Naive thymus-derived CD4-positive, alpha-beta T cell (primary cell): ENCODE measurements around the gene ZNF608. TPM values are rescaled to one million over a fixed set of nuclear protein-coding genes. Genes with fewer than 3 reads are reported as not detected.

Experiments used
- ATAC-seq: fragments of 150-1000 bp; cut with Tn5 transposase; 2 replicates; pipeline ENCODE4 v1.10.0; 2021; ENCODE audit warnings: mild to moderate bottlenecking, moderate library complexity
- CTCF ChIA-PET: fragments of 350-600 bp; sonication (Branson Sonifier 250); formaldehyde crosslinking; loops from one replicate; lab custom pipeline; 2021; ENCODE audit warnings: antibody characterized with exemption; lab: Charles Lee
- POLR2A ChIA-PET: fragments of 350-600 bp; sonication (Branson Sonifier 250); formaldehyde crosslinking; loops from one replicate; lab custom pipeline; 2021; ENCODE audit warnings: antibody characterized with exemption, inconsistent platforms; lab: Charles Lee
- DNase-seq, 9 donors: peaks; one replicate each; pipeline versions ENCODE4 v3.0.0 to v3.0.0-alpha.2; 2020 to 2022; ENCODE audit warnings: mixed read lengths in 1 of 9
- H3K27ac ChIP-seq: one replicate; pipeline ENCODE4 v1.7.0; 2013; ENCODE audit warnings: mild to moderate bottlenecking, low read depth, low read length, moderate library complexity
- H3K27me3 ChIP-seq, 2 donors: one replicate each; pipeline ENCODE4 v1.7.0; 2013; ENCODE audit warnings: low read length in 2 of 2, mild to moderate bottlenecking in 2 of 2, moderate library complexity in 2 of 2; ENCODE audit not compliant: control insufficient read depth in 2 of 2, insufficient read depth in 2 of 2
- H3K36me3 ChIP-seq, 3 experiments: 1 replicate in 2 of 3; 2 replicates in 1 of 3; pipeline ENCODE4 v1.7.0; 2013; ENCODE audit warnings: low read length in 3 of 3, mild to moderate bottlenecking in 3 of 3, moderate library complexity in 1 of 3; ENCODE audit not compliant: insufficient read depth in 3 of 3, control insufficient read depth in 2 of 3
- H3K4me1 ChIP-seq, 2 donors: one replicate each; pipeline ENCODE4 v1.7.0; 2013; ENCODE audit warnings: low read length in 2 of 2, mild to moderate bottlenecking in 2 of 2, moderate library complexity in 1 of 2; ENCODE audit not compliant: control insufficient read depth in 2 of 2, insufficient read depth in 2 of 2
- H3K4me3 ChIP-seq: 2 replicates; pipeline ENCODE4 v1.7.0; 2013; ENCODE audit warnings: mild to moderate bottlenecking, low read length
- H3K9me3 ChIP-seq, 3 experiments: 1 replicate in 2 of 3; 2 replicates in 1 of 3; pipeline ENCODE4 v1.7.0; 2013; ENCODE audit warnings: low read length in 3 of 3; ENCODE audit not compliant: control insufficient read depth in 2 of 3
- H3K27ac Mint-ChIP-seq, 9 donors: one replicate each; pipeline ENCODE4 v1.8.0; 2020 to 2022; ENCODE audit warnings: mixed read lengths in 9 of 9, mild to moderate bottlenecking in 8 of 9, moderate library complexity in 5 of 9, inconsistent platforms in 2 of 9
- H3K27me3 Mint-ChIP-seq, 5 donors: one replicate each; pipeline ENCODE4 v1.8.0; 2021 to 2022; ENCODE audit warnings: mixed read lengths in 5 of 5, mild to moderate bottlenecking in 1 of 5
- H3K36me3 Mint-ChIP-seq, 5 donors: one replicate each; pipeline ENCODE4 v1.8.0; 2020 to 2022; ENCODE audit warnings: mixed read lengths in 5 of 5, mild to moderate bottlenecking in 3 of 5, inconsistent platforms in 1 of 5
- H3K4me1 Mint-ChIP-seq, 7 donors: one replicate each; pipeline ENCODE4 v1.8.0; 2020 to 2022; ENCODE audit warnings: mixed read lengths in 7 of 7, mild to moderate bottlenecking in 3 of 7, inconsistent platforms in 1 of 7
- H3K4me3 Mint-ChIP-seq, 10 donors: one replicate each; pipeline ENCODE4 v1.8.0; 2020 to 2022; ENCODE audit warnings: mild to moderate bottlenecking in 10 of 10, mixed read lengths in 10 of 10, moderate library complexity in 6 of 10, inconsistent platforms in 2 of 10
- H3K9me3 Mint-ChIP-seq, 11 donors: one replicate each; pipeline ENCODE4 v1.8.0; 2020 to 2022; ENCODE audit warnings: mixed read lengths in 11 of 11, mild to moderate bottlenecking in 4 of 11, inconsistent platforms in 1 of 11, moderate library complexity in 1 of 11
- intact Hi-C, 2 donors: fragments of 100-400 bp; cut with micrococcal nuclease; formaldehyde crosslinking; loops; one replicate each; pipeline ENCODE4 v1.15.1; 2023
- polyA plus RNA-seq, 2 donors: library from polyadenylated mRNA; unstranded; fragments of 300-500 nt; fragmentation: Illumina TruSeq; gene quantifications; one replicate each; pipeline ENCODE4 v1.2.3, GENCODE V29; 2021
- total RNA-seq, 6 experiments: library from RNA in 5 of 6; stranded (reverse) in 5 of 6; gene quantifications; 1 replicate in 5 of 6; 2 replicates in 1 of 6; pipeline ENCODE4 v1.2.3 and lab custom pipeline; 2021 to 2026

Gene ZNF608
- total and polyA plus RNA-seq, 7 experiments from 2014 or later = 0.90 to 1.5 TPM; not detected in 5

- Mint-ChIP-seq H3K9me3 (peaks cover 0 to 9% (median 0%) of the 10 kb centered on the region in 11 donors), H3K27me3 (peaks cover 0 to 22% (median 6%) of the 10 kb centered on the region in 5 donors), H3K4me3 (no peak overlapping the region), H3K27ac (no peak overlapping the region), H3K4me1 (no peaks in the 10 kb centered on the region), H3K36me3 (no peaks in the 10 kb centered on the region)
- no peak for ATAC-seq
- POLR2A ChIA-PET = no interaction called here
- H3K27me3 ChIP-seq = no peaks in the 10 kb centered on the region
- no peaks in the 10 kb centered on the region for H3K36me3 ChIP-seq
- H3K9me3 ChIP-seq = no peaks in the 10 kb centered on the region
- no peak for DNase-seq
- intact Hi-C loops = no loop called here
- H3K27ac ChIP-seq = no peak overlapping the region
- H3K4me3 ChIP-seq = no peak overlapping the region
- CTCF ChIA-PET = interaction anchor here (0.6 kb wide), 1 partner anchor 19 kb away, joined by 3 read pairs; no protein-coding TSS in a partner anchor
- H3K4me1 ChIP-seq = no peaks in the 10 kb centered on the region
Measured at GRCh38 chr5:124701873-124702425, 44.5 kb downstream of the ZNF608 start.

GRCh38 chr5:124701016-124701415, 45.4 kb downstream of the ZNF608 start:
- intact Hi-C loops = no loop called here
- Histone ChIP-seq H3K27me3 (no peaks in the 10 kb centered on the region), H3K36me3 (no peaks in the 10 kb centered on the region), H3K4me1 (no peaks in the 10 kb centered on the region), H3K4me3 (no peak overlapping the region), H3K9me3 (no peaks in the 10 kb centered on the region), H3K27ac (no peak overlapping the region)
- Mint-ChIP-seq H3K36me3 (no peaks in the 10 kb centered on the region), H3K9me3 (peaks cover 0 to 11% (median 0%) of the 10 kb centered on the region in 11 donors), H3K27ac (no peak overlapping the region), H3K27me3 (peaks cover 0 to 17% (median 5%) of the 10 kb centered on the region in 5 donors), H3K4me3 (no peak overlapping the region), H3K4me1 (no peaks in the 10 kb centered on the region)
- CTCF ChIA-PET = interaction anchor here (0.6 kb wide), 1 partner anchor 18 kb away, joined by 3 read pairs; no protein-coding TSS in a partner anchor
- POLR2A ChIA-PET = no interaction called here
- ATAC-seq (no peak), DNase-seq (no peak)

- DNase-seq (no peak), ATAC-seq (no peak)
- Histone ChIP-seq H3K27me3 (no peaks in the 10 kb centered on the region), H3K27ac (no peak overlapping the region), H3K4me3 (no peak overlapping the region), H3K9me3 (no peaks in the 10 kb centered on the region), H3K36me3 (no peaks in the 10 kb centered on the region), H3K4me1 (no peaks in the 10 kb centered on the region)
- Mint-ChIP-seq H3K27me3 (peaks cover 0 to 17% (median 0%) of the 10 kb centered on the region in 5 donors), H3K36me3 (no peaks in the 10 kb centered on the region), H3K4me3 (no peak overlapping the region), H3K9me3 (peaks cover 0 to 8% (median 0%) of the 10 kb centered on the region in 11 donors), H3K27ac (no peak overlapping the region), H3K4me1 (no peaks in the 10 kb centered on the region)
- ChIA-PET CTCF (no interaction called here), POLR2A (no interaction called here)
- intact Hi-C loops = no loop called here
Measured at GRCh38 chr5:124700333-124700732, 46.1 kb downstream of the ZNF608 start.

- ChIA-PET POLR2A (interaction anchor here (0.6 kb wide), 1 partner anchor 12 kb away, joined by 3 read pairs; no protein-coding TSS in a partner anchor), CTCF (no interaction called here)
- Mint-ChIP-seq H3K9me3 (peaks cover 0 to 8% (median 0%) of the 10 kb centered on the region in 11 donors), H3K27me3 (peaks cover 0 to 21% (median 0%) of the 10 kb centered on the region in 5 donors), H3K4me3 (no peak overlapping the region), H3K4me1 (no peaks in the 10 kb centered on the region), H3K36me3 (no peaks in the 10 kb centered on the region), H3K27ac (no peak overlapping the region)
- ATAC-seq = no peak
- Histone ChIP-seq H3K9me3 (no peaks in the 10 kb centered on the region), H3K36me3 (no peaks in the 10 kb centered on the region), H3K27ac (no peak overlapping the region), H3K4me3 (no peak overlapping the region), H3K4me1 (no peaks in the 10 kb centered on the region), H3K27me3 (no peaks in the 10 kb centered on the region)
- no peak for DNase-seq
- intact Hi-C loops = no loop called here
Measured at GRCh38 chr5:124698770-124699169, 47.7 kb downstream of the ZNF608 start.

GRCh38 chr5:124697933-124698591, 48.4 kb downstream of the ZNF608 start:
- no peak overlapping the region for H3K4me3 Mint-ChIP-seq
- POLR2A ChIA-PET = no interaction called here
- DNase-seq (no peak), ATAC-seq (no peak)
- no peak overlapping the region for H3K4me3 ChIP-seq
- H3K36me3 ChIP-seq = no peaks in the 10 kb centered on the region
- H3K9me3 Mint-ChIP-seq = peaks cover 0 to 9% (median 1%) of the 10 kb centered on the region in 11 donors
- CTCF ChIA-PET = no interaction called here
- no peaks in the 10 kb centered on the region for H3K4me1 ChIP-seq
- intact Hi-C loops = no loop called here
- H3K27me3 Mint-ChIP-seq = peaks cover 0 to 21% (median 0%) of the 10 kb centered on the region in 5 donors
- no peaks in the 10 kb centered on the region for H3K4me1 Mint-ChIP-seq
- no peak overlapping the region for H3K27ac Mint-ChIP-seq
- H3K27ac ChIP-seq = no peak overlapping the region
- H3K36me3 Mint-ChIP-seq = no peaks in the 10 kb centered on the region
- H3K9me3 ChIP-seq = no peaks in the 10 kb centered on the region
- no peaks in the 10 kb centered on the region for H3K27me3 ChIP-seq

GRCh38 chr5:124697501-124697900, 48.9 kb downstream of the ZNF608 start:
- Mint-ChIP-seq H3K4me3 (no peak overlapping the region), H3K4me1 (no peaks in the 10 kb centered on the region), H3K27ac (no peak overlapping the region), H3K9me3 (peaks cover 0 to 9% (median 1%) of the 10 kb centered on the region in 11 donors), H3K36me3 (no peaks in the 10 kb centered on the region), H3K27me3 (peaks cover 0 to 21% (median 0%) of the 10 kb centered on the region in 5 donors)
- DNase-seq (no peak), ATAC-seq (no peak)
- intact Hi-C loops = no loop called here
- Histone ChIP-seq H3K27ac (no peak overlapping the region), H3K4me3 (no peak overlapping the region), H3K27me3 (no peaks in the 10 kb centered on the region), H3K9me3 (no peaks in the 10 kb centered on the region), H3K4me1 (no peaks in the 10 kb centered on the region), H3K36me3 (no peaks in the 10 kb centered on the region)
- POLR2A ChIA-PET = no interaction called here
- CTCF ChIA-PET = no interaction called here
